ENCODE results near the gene B4GALT6.

B4GALT6 gene

GRCh38 chr18:31578126-31578525 is 106.3 kb downstream of the B4GALT6 start:
- Histone ChIP-seq H3F3A (ENCODE audit: control insufficient read depth, insufficient read depth) (no peaks in the 10 kb centered on the region), H3K27me3 (ENCODE audit: control insufficient read depth, low read length) (no peaks in the 10 kb centered on the region), H3K4me3 (ENCODE audit: low read length) (no peak overlapping the region), H3K79me2 (ENCODE audit: control insufficient read depth, low read length) (no peaks in the 10 kb centered on the region), H3K4me1 (ENCODE audit: control insufficient read depth, low read length) (peaks cover 16% of the 10 kb centered on the region), H3K9me2 (replicated peaks; ENCODE audit: control insufficient read depth, low read length) (no peaks in the 10 kb centered on the region), H4K20me1 (ENCODE audit: control insufficient read depth, insufficient read depth, low read depth, low read length) (no peaks in the 10 kb centered on the region), H3K27ac (ENCODE audit: low read depth, low read length) (no peak overlapping the region), H3K36me3 (ENCODE audit: control insufficient read depth, low read length) (no peaks in the 10 kb centered on the region), H3K4me2 (ENCODE audit: low read length) (no peak overlapping the region), H3K9me3 (ENCODE audit: control insufficient read depth, insufficient read depth, low read length) (no peaks in the 10 kb centered on the region)
- no peak for TF ChIP-seq EZH2phosphoT487 (IDR thresholded peaks at IDR 0.05; ENCODE audit: borderline replicate concordance, low read length)
- TF ChIP-seq CTCF (IDR thresholded peaks at IDR 0.05; ENCODE audit: low read depth, low read length, poor library complexity, severe bottlenecking) = no peak

GRCh38 chr18:31577195-31577594 is 107.2 kb downstream of the B4GALT6 start:
- Histone ChIP-seq H3F3A (ENCODE audit: control insufficient read depth, insufficient read depth) (no peaks in the 10 kb centered on the region), H3K9me2 (replicated peaks; ENCODE audit: control insufficient read depth, low read length) (no peaks in the 10 kb centered on the region), H3K4me3 (ENCODE audit: low read length) (no peak overlapping the region), H3K27me3 (ENCODE audit: control insufficient read depth, low read length) (no peaks in the 10 kb centered on the region), H3K4me1 (ENCODE audit: control insufficient read depth, low read length) (peaks cover 16% of the 10 kb centered on the region), H3K79me2 (ENCODE audit: control insufficient read depth, low read length) (no peaks in the 10 kb centered on the region), H3K4me2 (ENCODE audit: low read length) (no peak overlapping the region), H4K20me1 (ENCODE audit: control insufficient read depth, insufficient read depth, low read depth, low read length) (no peaks in the 10 kb centered on the region), H3K27ac (ENCODE audit: low read depth, low read length) (no peak overlapping the region), H3K9me3 (ENCODE audit: control insufficient read depth, insufficient read depth, low read length) (no peaks in the 10 kb centered on the region), H3K36me3 (ENCODE audit: control insufficient read depth, low read length) (no peaks in the 10 kb centered on the region)
- TF ChIP-seq CTCF (IDR thresholded peaks at IDR 0.05; ENCODE audit: low read depth, low read length, poor library complexity, severe bottlenecking) (no peak), EZH2phosphoT487 (IDR thresholded peaks at IDR 0.05; ENCODE audit: borderline replicate concordance, low read length) (no peak)

- Histone ChIP-seq H4K20me1 (ENCODE audit: control insufficient read depth, insufficient read depth, low read depth, low read length) (no peaks in the 10 kb centered on the region), H3F3A (ENCODE audit: control insufficient read depth, insufficient read depth) (no peaks in the 10 kb centered on the region), H3K9me3 (ENCODE audit: control insufficient read depth, insufficient read depth, low read length) (no peaks in the 10 kb centered on the region), H3K9me2 (replicated peaks; ENCODE audit: control insufficient read depth, low read length) (no peaks in the 10 kb centered on the region), H3K4me3 (ENCODE audit: low read length) (no peak overlapping the region), H3K27me3 (ENCODE audit: control insufficient read depth, low read length) (no peaks in the 10 kb centered on the region), H3K27ac (ENCODE audit: low read depth, low read length) (no peak overlapping the region), H3K4me1 (ENCODE audit: control insufficient read depth, low read length) (peaks cover 16% of the 10 kb centered on the region), H3K4me2 (ENCODE audit: low read length) (0 out of 2 replicates have a peak overlapping the region, but pooled peaks have one; percentile 9), H3K36me3 (ENCODE audit: control insufficient read depth, low read length) (no peaks in the 10 kb centered on the region), H3K79me2 (ENCODE audit: control insufficient read depth, low read length) (no peaks in the 10 kb centered on the region)
- TF ChIP-seq CTCF (IDR thresholded peaks at IDR 0.05; ENCODE audit: low read depth, low read length, poor library complexity, severe bottlenecking) = no peak
- TF ChIP-seq EZH2phosphoT487 (IDR thresholded peaks at IDR 0.05; ENCODE audit: borderline replicate concordance, low read length) = no peak
These were observed 107.7 kb downstream of the B4GALT6 start for GRCh38 chr18:31576670-31577069.
